H1 (cell line): ENCODE measurements around the gene MOGAT2. TPM values are rescaled to one million over a fixed set of nuclear protein-coding genes. Genes with fewer than 3 reads are reported as not detected.
"Not testable (repeated sequence)": the region's sequence is repeated elsewhere in the genome, so short reads cannot be mapped to it uniquely, and the experiment has no call there.

Experiments
- CTCF ChIA-PET: fragments of 300-600 bp; sonication (Branson Sonifier 250); formaldehyde crosslinking; loops from one replicate; lab custom pipeline; 2021; ENCODE audit not compliant: partially characterized antibody; lab: Charles Lee
- POLR2A ChIA-PET: fragments of 300-600 bp; sonication (Branson Sonifier 250); formaldehyde crosslinking; loops from one replicate; lab custom pipeline; 2021; ENCODE audit warnings: inconsistent platforms; ENCODE audit not compliant: partially characterized antibody; lab: Charles Lee
- DNase-seq, 2 experiments: peaks; one replicate each; pipeline versions ENCODE4 v3.0.0 to v3.0.0-alpha.2; 2010 to 2022; ENCODE audit warnings: low spot score in 2 of 2, low read depth in 1 of 2, mixed read lengths in 1 of 2
- FAIRE-seq: peaks from 2 replicates; lab custom pipeline; 2011; peaks lifted over from hg19 to GRCh38; lab: Jason Lieb, UNC
- H2AFZ ChIP-seq: 2 replicates; pipeline ENCODE4 v1.8.1; 2012; ENCODE audit warnings: low read length, inconsistent platforms
- H2AK5ac ChIP-seq: 2 replicates; pipeline ENCODE4 v1.6.1; 2013; ENCODE audit warnings: low read depth, low read length
- H2BK120ac ChIP-seq: replicated peaks from 2 replicates; pipeline ENCODE3; 2013; ENCODE audit warnings: low read depth, low read length, inconsistent platforms
- H2BK12ac ChIP-seq: 2 replicates; pipeline ENCODE4 v1.6.1; 2013; ENCODE audit warnings: low read depth, low read length
- H2BK15ac ChIP-seq: 2 replicates; pipeline ENCODE4 v1.6.1; 2013; ENCODE audit warnings: low read length
- H2BK20ac ChIP-seq: 2 replicates; pipeline ENCODE4 v1.6.1; 2013; ENCODE audit warnings: low read length
- H2BK5ac ChIP-seq: 2 replicates; pipeline ENCODE4 v1.6.1; 2013; ENCODE audit warnings: low read depth, low read length
- H3K14ac ChIP-seq: 2 replicates; pipeline ENCODE4 v1.6.1; 2013; ENCODE audit warnings: inconsistent platforms; ENCODE audit not compliant: insufficient read length
- H3K18ac ChIP-seq: 2 replicates; pipeline ENCODE4 v1.6.1; 2013; ENCODE audit warnings: low read length; ENCODE audit errors: extremely low read depth
- H3K23ac ChIP-seq: 2 replicates; pipeline ENCODE4 v1.6.1; 2013; ENCODE audit warnings: inconsistent platforms; ENCODE audit not compliant: insufficient read length
- H3K23me2 ChIP-seq: 2 replicates; pipeline ENCODE4 v1.6.1; 2013; ENCODE audit warnings: low read depth, low read length
- H3K27ac ChIP-seq: 2 replicates; pipeline ENCODE4 v1.6.1; 2011; ENCODE audit warnings: low read depth, low read length, inconsistent platforms
- H3K27me3 ChIP-seq, 4 experiments: replicated peaks in 1 of 4; 1 replicate in 1 of 4; 2 replicates in 3 of 4; pipeline versions ENCODE4 v1.6.1 to v1.8.1; 2011 to 2013; ENCODE audit warnings: low read length in 3 of 4, mild to moderate bottlenecking in 3 of 4, inconsistent platforms in 2 of 4, mixed read lengths in 2 of 4, moderate library complexity in 1 of 4; ENCODE audit not compliant: control insufficient read depth in 3 of 4, insufficient read depth in 3 of 4; ENCODE audit errors: extremely low read depth in 1 of 4
- H3K36me3 ChIP-seq, 4 experiments: 2 replicates each; pipeline versions ENCODE4 v1.6.1 to v1.8.1; 2011 to 2013; ENCODE audit warnings: mild to moderate bottlenecking in 4 of 4, low read length in 3 of 4, moderate library complexity in 2 of 4, control low read depth in 1 of 4, inconsistent platforms in 1 of 4; ENCODE audit not compliant: insufficient read depth in 4 of 4, control insufficient read depth in 2 of 4
- H3K4ac ChIP-seq: replicated peaks from 2 replicates; pipeline ENCODE3; 2013; ENCODE audit warnings: low read length, low read depth, mixed read lengths, inconsistent platforms; ENCODE audit not compliant: insufficient read length
- H3K4me1 ChIP-seq, 4 experiments: replicated peaks in 1 of 4; 1 replicate in 1 of 4; 2 replicates in 3 of 4; pipeline versions ENCODE4 v1.6.1 to v1.8.1; 2011 to 2013; ENCODE audit warnings: low read length in 3 of 4, inconsistent platforms in 2 of 4, mixed read lengths in 1 of 4; ENCODE audit not compliant: insufficient read depth in 4 of 4, control insufficient read depth in 3 of 4
- H3K4me2 ChIP-seq, 2 experiments: 2 replicates each; pipeline versions ENCODE4 v1.6.1 to v1.8.1; 2011 to 2013; ENCODE audit warnings: low read depth in 2 of 2, low read length in 2 of 2, control low read depth in 1 of 2, inconsistent platforms in 1 of 2, mild to moderate bottlenecking in 1 of 2; ENCODE audit not compliant: insufficient read depth in 1 of 2
- H3K4me3 ChIP-seq, 4 experiments: fragments of 200-600, 300-600 bp in 1 of 4; sonication (generic), shearing (Covaris generic), sonication (Bioruptor Twin) in 1 of 4; 2 replicates each; pipeline versions ENCODE4 v1.5.1 to v1.8.1; 2011 to 2016; ENCODE audit warnings: low read length in 4 of 4, low read depth in 3 of 4, control low read depth in 2 of 4, inconsistent platforms in 2 of 4, mild to moderate bottlenecking in 2 of 4, mixed read lengths in 1 of 4, moderate library complexity in 1 of 4; ENCODE audit not compliant: insufficient read depth in 2 of 4; ENCODE audit errors: extremely low read depth in 1 of 4
- H3K56ac ChIP-seq: replicated peaks from 2 replicates; pipeline ENCODE3; 2013; ENCODE audit warnings: low read depth, mild to moderate bottlenecking, mixed read lengths, low read length, inconsistent platforms; ENCODE audit not compliant: insufficient read length
- H3K79me1 ChIP-seq: 2 replicates; pipeline ENCODE4 v1.6.1; 2013; ENCODE audit warnings: low read depth, low read length, control low read depth
- H3K79me2 ChIP-seq, 2 experiments: 2 replicates each; pipeline versions ENCODE4 v1.6.1 to v1.8.1; 2012 to 2013; ENCODE audit warnings: low read length in 2 of 2, mild to moderate bottlenecking in 2 of 2, inconsistent platforms in 1 of 2; ENCODE audit not compliant: insufficient read depth in 2 of 2, control insufficient read depth in 1 of 2
- H3K9ac ChIP-seq, 4 experiments: replicated peaks in 1 of 4; 1 replicate in 1 of 4; 2 replicates in 3 of 4; pipeline versions ENCODE4 v1.6.1 to v1.8.1; 2011 to 2013; ENCODE audit warnings: low read depth in 3 of 4, low read length in 3 of 4, control low read depth in 2 of 4, mild to moderate bottlenecking in 2 of 4, moderate library complexity in 2 of 4, inconsistent platforms in 1 of 4; ENCODE audit errors: extremely low read depth in 1 of 4
- H3K9me3 ChIP-seq, 2 experiments: 2 replicates each; pipeline versions ENCODE4 v1.6.1 to v1.8.1; 2012 to 2013; ENCODE audit warnings: mild to moderate bottlenecking in 2 of 2, moderate library complexity in 2 of 2, control low read depth in 1 of 2, inconsistent platforms in 1 of 2, low read depth in 1 of 2, low read length in 1 of 2, mixed read lengths in 1 of 2; ENCODE audit not compliant: insufficient read depth in 2 of 2
- H4K20me1 ChIP-seq, 2 experiments: replicated peaks in 1 of 2; 2 replicates each; pipeline versions ENCODE3 to v1.8.1; 2011 to 2013; ENCODE audit warnings: inconsistent platforms in 2 of 2, low read length in 2 of 2, mild to moderate bottlenecking in 1 of 2; ENCODE audit not compliant: insufficient read depth in 2 of 2, control insufficient read depth in 1 of 2
- H4K5ac ChIP-seq: 2 replicates; pipeline ENCODE4 v1.6.1; 2013; ENCODE audit warnings: low read length, low read depth, mixed read lengths, inconsistent platforms; ENCODE audit not compliant: insufficient read length
- H4K8ac ChIP-seq: 2 replicates; pipeline ENCODE4 v1.8.0; 2013; ENCODE audit warnings: mild to moderate bottlenecking, moderate library complexity, low read length, inconsistent platforms; ENCODE audit not compliant: insufficient read depth; ENCODE audit errors: extremely low read depth
- H4K91ac ChIP-seq: replicated peaks from 2 replicates; pipeline ENCODE3; 2013; ENCODE audit warnings: low read length, mixed read lengths, inconsistent platforms; ENCODE audit not compliant: insufficient read length
- RBBP5 ChIP-seq: IDR thresholded peaks from 2 replicates; pipeline ENCODE4 v1.7.1; 2012; ENCODE audit warnings: low read depth, mild to moderate bottlenecking, inconsistent platforms, low read length, moderate library complexity, borderline replicate concordance
- SAP30 ChIP-seq: fragments of 300-600 bp; sonication (generic); IDR thresholded peaks from 2 replicates; pipeline ENCODE4 v1.7.1; 2012; ENCODE audit warnings: low read length, moderate library complexity, mild to moderate bottlenecking, inconsistent platforms; ENCODE audit not compliant: insufficient read depth, insufficient replicate concordance
- WGBS, 2 experiments: shearing (Covaris generic) in 1 of 2; methylation state at CpG; one replicate each; pipeline versions ENCODE4 v1.1.6 to v1.1.7; 2013 to 2015; ENCODE audit warnings: low lambda C conversion rate in 2 of 2, mixed read lengths in 2 of 2, inconsistent platforms in 1 of 2, low coverage in 1 of 2, missing lambda C conversion rate in 1 of 2; ENCODE audit not compliant: insufficient replicate concordance in 2 of 2, insufficient coverage in 1 of 2, insufficient read length in 1 of 2; ENCODE audit errors: extremely low coverage in 1 of 2, missing lambda C conversion rate in 1 of 2; 5-methylcytosine and 5-hydroxymethylcytosine counted together
- polyA plus RNA-seq, 7 experiments: library from polyadenylated mRNA; depleted of rRNA in 3 of 7; stranded (reverse) in 5 of 7; unstranded in 2 of 7; fragments of >200 nt in 5 of 7; fragments of 200-250 nt in 2 of 7; gene quantifications; 1 replicate in 5 of 7; 2 replicates in 1 of 7; 4 replicates in 1 of 7; pipeline versions ENCODE4 v1.2.1 to v1.2.3, GENCODE V29; 2011 to 2013; ENCODE audit warnings: missing spikeins in 2 of 7, mixed read lengths in 2 of 7
- total RNA-seq: library from RNA; stranded (reverse); fragmentation: NEBNext Ultra II Directional; extraction: Animal tissue kit (Norgen Biotek cat#: 25700); gene quantifications from 2 replicates; pipeline ENCODE4 v1.2.1, GENCODE V29; 2021

MOGAT2 gene
- total and polyA plus RNA-seq, 2 of the 8 experiments (the other 6 are each of a cell fraction or from before 2014, with no cell fraction given) = not detected

DNA sequence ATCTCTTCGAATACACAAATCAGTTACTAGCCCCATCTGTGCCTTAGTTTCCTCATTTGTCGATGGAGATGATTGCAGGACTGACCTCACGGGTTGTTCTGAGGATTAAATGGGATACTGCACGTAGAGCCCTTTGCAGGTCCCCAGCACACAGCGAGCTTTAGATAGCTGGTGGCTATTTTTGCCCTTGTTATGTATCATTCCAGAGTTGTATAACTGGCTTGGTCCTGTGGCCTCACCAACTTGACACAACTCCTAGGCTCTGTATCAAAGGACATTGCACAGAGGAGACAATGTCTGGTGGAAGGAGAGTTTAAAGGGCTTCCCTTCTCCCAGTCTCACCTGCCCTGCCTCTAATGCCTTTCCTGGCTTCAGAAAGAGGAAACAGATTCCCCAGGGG lies 28.2 kb downstream of the MOGAT2 start (continued):
- TF ChIP-seq RBBP5 = no peak
- TF ChIP-seq SAP30 = no peak

DNA sequence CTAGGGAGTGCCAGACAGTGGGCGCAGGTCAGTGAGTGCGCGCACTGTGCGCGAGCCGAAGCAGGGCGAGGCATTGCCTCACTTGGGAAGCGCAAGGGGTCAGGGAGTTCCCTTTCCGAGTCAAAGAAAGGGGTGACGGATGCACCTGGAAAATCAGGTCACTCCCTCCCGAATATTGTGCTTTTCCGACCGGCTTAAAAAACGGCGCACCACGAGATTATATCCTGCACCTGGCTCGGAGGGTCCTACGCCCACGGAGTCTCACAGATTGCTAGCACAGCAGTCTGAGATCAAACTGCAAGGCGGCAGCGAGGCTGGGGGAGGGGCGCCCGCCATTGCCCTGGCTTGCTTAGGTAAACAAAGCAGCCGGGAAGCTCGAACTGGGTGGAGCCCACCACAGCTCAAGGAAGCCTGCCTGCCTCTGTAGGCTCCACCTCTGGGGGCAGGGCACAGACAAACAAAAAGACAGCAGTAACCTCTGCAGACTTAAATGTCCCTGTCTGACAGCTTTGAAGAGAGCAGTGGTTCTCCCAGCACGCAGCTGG lies 31.2 kb downstream of the MOGAT2 start:
- not testable (repeated sequence) for H3K79me2 ChIP-seq, H3K4ac ChIP-seq, H3K9me3 ChIP-seq, H4K20me1 ChIP-seq, H2AFZ ChIP-seq, H3K36me3 ChIP-seq, H4K91ac ChIP-seq, H3K9ac ChIP-seq, H3K4me3 ChIP-seq, H3K4me1 ChIP-seq, H3K18ac ChIP-seq, H3K79me1 ChIP-seq, H2BK12ac ChIP-seq, H3K23ac ChIP-seq, H4K8ac ChIP-seq, H2BK20ac ChIP-seq, H4K5ac ChIP-seq, H2BK5ac ChIP-seq, H3K27me3 ChIP-seq, H2BK15ac ChIP-seq, H3K4me2 ChIP-seq, H3K14ac ChIP-seq, FAIRE-seq, H3K23me2 ChIP-seq, H2AK5ac ChIP-seq, H3K56ac ChIP-seq, H3K27ac ChIP-seq, H2BK120ac ChIP-seq
- POLR2A ChIA-PET = interaction anchor here (1.0 kb wide), 1 partner anchor 10 kb away, joined by 4 read pairs; no protein-coding TSS in a partner anchor
- 52% methylated on average over 10 of the region's 26 CpGs; no CpG with 5 or more reads in 1 of the 2 experiments for WGBS, 2 experiments
- CTCF ChIA-PET = interaction anchor here (1.0 kb wide), 1 partner anchor 34 kb away, joined by 8 read pairs; no protein-coding TSS in a partner anchor
- peak in 1 of 2 experiments; percentile 66 for DNase-seq
